Prostate gland (tissue), 2 donors: Measurements from ENCODE around the gene EIPR1. TPM values are rescaled to one million over a fixed set of nuclear protein-coding genes. Genes with fewer than 3 reads are reported as not detected.

Experiments
- DNase-seq: peaks from one replicate; pipeline ENCODE4 v3.0.0-alpha.2; 2019; ENCODE audit warnings: low spot score
- H3K27ac ChIP-seq, 2 donors: fragments of 200-600 bp; sonication (generic); 2 replicates each; pipeline ENCODE4 v1.5.1; 2017 to 2019
- H3K27me3 ChIP-seq: fragments of 200-600 bp; sonication (generic); replicated peaks from 2 replicates; pipeline ENCODE4 v1.5.1; 2019; ENCODE audit not compliant: insufficient read depth
- H3K36me3 ChIP-seq, 2 donors: fragments of 200-600 bp; sonication (generic); 1 replicate in 1 of 2; 2 replicates in 1 of 2; pipeline versions ENCODE4 v1.5.1 to v1.8.1; 2017 to 2019
- H3K4me1 ChIP-seq: fragments of 200-600 bp; sonication (generic); replicated peaks from 2 replicates; pipeline ENCODE4 v1.5.1; 2019
- H3K4me3 ChIP-seq, 2 donors: fragments of 200-600 bp; sonication (generic); 2 replicates each; pipeline ENCODE4 v1.5.1; 2017 to 2019
- H3K9me3 ChIP-seq: fragments of 200-600 bp; sonication (generic); 2 replicates; pipeline ENCODE4 v1.5.1; 2017
- CTCF ChIP-seq, 4 experiments: fragments of 200-600 bp in 2 of 4; fragments of 450-650 bp in 2 of 4; sonication (generic) in 2 of 4; IDR thresholded peaks; 1 replicate in 3 of 4; 2 replicates in 1 of 4; pipeline ENCODE4 v1.5.1; 2016 to 2019; ENCODE audit warnings: antibody characterized with exemption in 4 of 4, mild to moderate bottlenecking in 2 of 4, moderate library complexity in 2 of 4
- POLR2A ChIP-seq: fragments of 450-650 bp; IDR thresholded peaks from one replicate; pipeline ENCODE4 v1.6.1; 2016; ENCODE audit warnings: antibody characterized with exemption, mild to moderate bottlenecking
- POLR2AphosphoS5 ChIP-seq: sonication (generic); formaldehyde crosslinking; IDR thresholded peaks from one replicate; pipeline ENCODE4 v1.6.1; 2017; ENCODE audit warnings: antibody characterized with exemption
- WGBS: methylation state at CpG from one replicate; pipeline ENCODE4 v1.1.5; 2018; 5-methylcytosine and 5-hydroxymethylcytosine counted together
- intact Hi-C: fragments of 100-400 bp; cut with DNase I; formaldehyde crosslinking; loops from one replicate; pipeline ENCODE4 v1.14.2; 2022
- total RNA-seq, 2 donors: library from RNA; depleted of rRNA; stranded (reverse); fragments of >200 nt; gene quantifications; one replicate each; pipeline ENCODE4 v1.1.0, GENCODE V29; 2016

EIPR1 gene
- total RNA-seq, 2 donors from 2014 or later, result 30.0 to 52.3 TPM

GRCh38 chr2:3265981-3266924 is 111.4 kb downstream of the EIPR1 start:
- TF ChIP-seq CTCF (IDR thresholded peaks at IDR 0.05), result no peak
- no peak for TF ChIP-seq POLR2AphosphoS5
- TF ChIP-seq POLR2A, result no peak
- no peaks in the 10 kb centered on the region for H3K9me3 ChIP-seq
- H3K4me1 ChIP-seq, result no peaks in the 10 kb centered on the region
- H3K36me3 ChIP-seq, result no peaks in the 10 kb centered on the region
- H3K4me3 ChIP-seq, result no peak overlapping the region
- no peaks in the 10 kb centered on the region for H3K27me3 ChIP-seq
- H3K27ac ChIP-seq, result no peak overlapping the region
- WGBS, result 78% methylated on average over 20 of the region's 20 CpGs
- intact Hi-C loops, result no loop called here
- DNase-seq, result no peak

- intact Hi-C loops, result no loop called here
- no peaks in the 10 kb centered on the region for H3K27me3 ChIP-seq
Measured at GRCh38 chr2:3265471-3265870, 112.1 kb downstream of the EIPR1 start.

GRCh38 chr2:3264010-3264744 is 113.4 kb downstream of the EIPR1 start:
- Histone ChIP-seq H3K36me3 (no peaks in the 10 kb centered on the region), H3K9me3 (no peaks in the 10 kb centered on the region), H3K27ac (no peak overlapping the region), H3K4me1 (no peaks in the 10 kb centered on the region), H3K4me3 (no peak overlapping the region), H3K27me3 (no peaks in the 10 kb centered on the region)
- DNase-seq, result no peak
- intact Hi-C loops, result no loop called here
- TF ChIP-seq CTCF (IDR thresholded peaks at IDR 0.05), result no peak
- TF ChIP-seq POLR2A, result no peak
- no peak for TF ChIP-seq POLR2AphosphoS5
- WGBS, result 84% methylated on average over 12 of the region's 12 CpGs

More at GRCh38 chr2:3265471-3265870, 112.1 kb downstream of the EIPR1 start:
- 88% methylated on average over 8 of the region's 8 CpGs for WGBS
- Histone ChIP-seq H3K4me1 (no peaks in the 10 kb centered on the region), H3K9me3 (no peaks in the 10 kb centered on the region), H3K27ac (no peak overlapping the region), H3K4me3 (no peak overlapping the region), H3K36me3 (no peaks in the 10 kb centered on the region)
- DNase-seq, result no peak
- no peak for TF ChIP-seq POLR2A

- 99% methylated on average over 16 of the region's 16 CpGs for WGBS
- no peaks in the 10 kb centered on the region for H3K27me3 ChIP-seq
- TF ChIP-seq CTCF (IDR thresholded peaks at IDR 0.05), result no peak
- no peak for TF ChIP-seq POLR2A
- H3K4me1 ChIP-seq, result no peaks in the 10 kb centered on the region
- no peak overlapping the region for H3K27ac ChIP-seq
- no peaks in the 10 kb centered on the region for H3K36me3 ChIP-seq
- intact Hi-C loops, result no loop called here
- DNase-seq, result no peak
- H3K4me3 ChIP-seq, result no peak overlapping the region
- H3K9me3 ChIP-seq, result no peaks in the 10 kb centered on the region
Measured at GRCh38 chr2:3263487-3263886, 114.1 kb downstream of the EIPR1 start.
